ENCODE measurements around the gene DNAJB14.
A peak's percentile ranks its signal among the peaks of the same experiment; 100 is the strongest.

DNAJB14 gene

GRCh38 chr4:99943904-99944437, 2.4 kb downstream of the DNAJB14 start:
- H3K27ac ChIP-seq (ENCODE audit: low read depth, low read length, severe bottlenecking) = no peak overlapping the region
- peaks cover 38% of the 10 kb centered on the region for H3K36me3 ChIP-seq (ENCODE audit: control insufficient read depth, insufficient read depth, low read length)
- H3K4me3 ChIP-seq (ENCODE audit: extremely low read depth, insufficient read depth, low read length, poor library complexity, severe bottlenecking) = no peak overlapping the region
- no peaks in the 10 kb centered on the region for H3K9me3 ChIP-seq (ENCODE audit: control insufficient read depth, low read length)
- peaks cover 19% of the 10 kb centered on the region for H3K4me1 ChIP-seq (ENCODE audit: control insufficient read depth, insufficient read depth, low read length, poor library complexity, severe bottlenecking)
- WGBS, 2 experiments (ENCODE audit: insufficient coverage in 2 of 2) = no CpG with 5 or more reads among the region's 2 CpGs

- Histone ChIP-seq H3K36me3 (ENCODE audit: control insufficient read depth, insufficient read depth, low read length) (peaks cover 42% of the 10 kb centered on the region), H3K4me3 (ENCODE audit: extremely low read depth, insufficient read depth, low read length, poor library complexity, severe bottlenecking) (no peak overlapping the region), H3K27ac (ENCODE audit: low read depth, low read length, severe bottlenecking) (no peak overlapping the region), H3K9me3 (ENCODE audit: control insufficient read depth, low read length) (peaks cover 18% of the 10 kb centered on the region), H3K4me1 (ENCODE audit: control insufficient read depth, insufficient read depth, low read length, poor library complexity, severe bottlenecking) (peaks cover 3% of the 10 kb centered on the region)
- whole genome bisulfite sequencing, 2 experiments (ENCODE audit: insufficient coverage in 2 of 2) = 92 to 100% methylated on average over 2 of the region's 3 CpGs
These were observed 8.1 kb downstream of the DNAJB14 start for GRCh38 chr4:99938243-99938753.

GRCh38 chr4:99934891-99935290, 11.5 kb downstream of the DNAJB14 start:
- Histone ChIP-seq H3K4me1 (ENCODE audit: control insufficient read depth, insufficient read depth, low read length, poor library complexity, severe bottlenecking) (no peaks in the 10 kb centered on the region), H3K27ac (ENCODE audit: low read depth, low read length, severe bottlenecking) (no peak overlapping the region), H3K9me3 (ENCODE audit: control insufficient read depth, low read length) (peaks cover 18% of the 10 kb centered on the region), H3K4me3 (ENCODE audit: extremely low read depth, insufficient read depth, low read length, poor library complexity, severe bottlenecking) (no peak overlapping the region), H3K36me3 (ENCODE audit: control insufficient read depth, insufficient read depth, low read length) (peaks cover 32% of the 10 kb centered on the region)

GRCh38 chr4:99927566-99927965, 18.9 kb downstream of the DNAJB14 start:
- WGBS, 2 experiments (ENCODE audit: insufficient coverage in 2 of 2) = 100% methylated on average over 1 of the region's 2 CpGs; no CpG with 5 or more reads in 1 of the 2 experiments
- H3K36me3 ChIP-seq (ENCODE audit: control insufficient read depth, insufficient read depth, low read length) = peaks cover 26% of the 10 kb centered on the region
- no peak overlapping the region for H3K4me3 ChIP-seq (ENCODE audit: extremely low read depth, insufficient read depth, low read length, poor library complexity, severe bottlenecking)
- no peaks in the 10 kb centered on the region for H3K9me3 ChIP-seq (ENCODE audit: control insufficient read depth, low read length)
- no peaks in the 10 kb centered on the region for H3K4me1 ChIP-seq (ENCODE audit: control insufficient read depth, insufficient read depth, low read length, poor library complexity, severe bottlenecking)
- H3K27ac ChIP-seq (ENCODE audit: low read depth, low read length, severe bottlenecking) = no peak overlapping the region

GRCh38 chr4:99921174-99921573, 25.2 kb downstream of the DNAJB14 start:
- Histone ChIP-seq H3K36me3 (ENCODE audit: control insufficient read depth, insufficient read depth, low read length) (peaks cover 46% of the 10 kb centered on the region), H3K4me1 (ENCODE audit: control insufficient read depth, insufficient read depth, low read length, poor library complexity, severe bottlenecking) (no peaks in the 10 kb centered on the region), H3K4me3 (ENCODE audit: extremely low read depth, insufficient read depth, low read length, poor library complexity, severe bottlenecking) (no peak overlapping the region), H3K9me3 (ENCODE audit: control insufficient read depth, low read length) (peaks cover 2% of the 10 kb centered on the region), H3K27ac (ENCODE audit: low read depth, low read length, severe bottlenecking) (no peak overlapping the region)
- WGBS, 2 experiments (ENCODE audit: insufficient coverage in 2 of 2) = no CpG with 5 or more reads among the region's 3 CpGs

- peaks cover 2% of the 10 kb centered on the region for H3K9me3 ChIP-seq (ENCODE audit: control insufficient read depth, low read length)
- H3K4me1 ChIP-seq (ENCODE audit: control insufficient read depth, insufficient read depth, low read length, poor library complexity, severe bottlenecking) = no peaks in the 10 kb centered on the region
- WGBS, 2 experiments (ENCODE audit: insufficient coverage in 2 of 2) = no CpG with 5 or more reads among the region's 2 CpGs
- H3K27ac ChIP-seq (ENCODE audit: low read depth, low read length, severe bottlenecking) = no peak overlapping the region
- H3K4me3 ChIP-seq (ENCODE audit: extremely low read depth, insufficient read depth, low read length, poor library complexity, severe bottlenecking) = no peak overlapping the region
- peaks cover 47% of the 10 kb centered on the region for H3K36me3 ChIP-seq (ENCODE audit: control insufficient read depth, insufficient read depth, low read length)
These were observed 27.8 kb downstream of the DNAJB14 start for GRCh38 chr4:99918656-99919055.

- 100% methylated on average over 1 of the region's 3 CpGs; no CpG with 5 or more reads in 1 of the 2 experiments for WGBS, 2 experiments (ENCODE audit: insufficient coverage in 2 of 2)
- Histone ChIP-seq H3K27ac (ENCODE audit: low read depth, low read length, severe bottlenecking) (no peak overlapping the region), H3K4me3 (ENCODE audit: extremely low read depth, insufficient read depth, low read length, poor library complexity, severe bottlenecking) (no peak overlapping the region), H3K9me3 (ENCODE audit: control insufficient read depth, low read length) (peaks cover 2% of the 10 kb centered on the region), H3K36me3 (ENCODE audit: control insufficient read depth, insufficient read depth, low read length) (peaks cover 54% of the 10 kb centered on the region), H3K4me1 (ENCODE audit: control insufficient read depth, insufficient read depth, low read length, poor library complexity, severe bottlenecking) (no peaks in the 10 kb centered on the region)
These were observed 28.8 kb downstream of the DNAJB14 start for GRCh38 chr4:99917575-99917974.

- H3K36me3 ChIP-seq (ENCODE audit: control insufficient read depth, insufficient read depth, low read length) = peaks cover 50% of the 10 kb centered on the region
- peaks cover 2% of the 10 kb centered on the region for H3K9me3 ChIP-seq (ENCODE audit: control insufficient read depth, low read length)
These were observed 31.0 kb downstream of the DNAJB14 start for GRCh38 chr4:99915449-99915848.

GRCh38 chr4:99894998-99895397, 51.4 kb downstream of the DNAJB14 start:
- H3K4me1 ChIP-seq (ENCODE audit: control insufficient read depth, insufficient read depth, low read length, poor library complexity, severe bottlenecking) = no peaks in the 10 kb centered on the region
- WGBS, 2 experiments (ENCODE audit: insufficient coverage in 2 of 2) = 93 to 96% methylated on average over 7 to 8 of the region's 16 CpGs
- peak overlapping the region; percentile 75 for H3K4me3 ChIP-seq (ENCODE audit: extremely low read depth, insufficient read depth, low read length, poor library complexity, severe bottlenecking)
- no peak overlapping the region for H3K27ac ChIP-seq (ENCODE audit: low read depth, low read length, severe bottlenecking)
- no peaks in the 10 kb centered on the region for H3K9me3 ChIP-seq (ENCODE audit: control insufficient read depth, low read length)
- peaks cover 4% of the 10 kb centered on the region for H3K36me3 ChIP-seq (ENCODE audit: control insufficient read depth, insufficient read depth, low read length)

More at GRCh38 chr4:99915449-99915848, 31.0 kb downstream of the DNAJB14 start:
- H3K4me3 ChIP-seq (ENCODE audit: extremely low read depth, insufficient read depth, low read length, poor library complexity, severe bottlenecking) = no peak overlapping the region
- WGBS, 2 experiments (ENCODE audit: insufficient coverage in 2 of 2) = 91% methylated on average over 1 of the region's 2 CpGs; no CpG with 5 or more reads in 1 of the 2 experiments
- H3K4me1 ChIP-seq (ENCODE audit: control insufficient read depth, insufficient read depth, low read length, poor library complexity, severe bottlenecking) = no peaks in the 10 kb centered on the region
- H3K27ac ChIP-seq (ENCODE audit: low read depth, low read length, severe bottlenecking) = no peak overlapping the region

- H3K27ac ChIP-seq (ENCODE audit: low read depth, low read length, severe bottlenecking) = peak within 1 kb of the TSS; percentile 79
- WGBS, 2 experiments (ENCODE audit: insufficient coverage in 2 of 2) = 0% methylated on average over 3 to 7 of the region's 40 CpGs
These were observed 52.0 kb downstream of the DNAJB14 start, which contains the start of gene LAMTOR3 for GRCh38 chr4:99894161-99894997. Gene LAMTOR3 (minus strand): TSS chr4:99894427. CDS start chr4:99893963, 464 bp downstream.

GRCh38 chr4:99893839-99894160, 52.6 kb downstream of the DNAJB14 start:
- no peaks in the 10 kb centered on the region for H3K9me3 ChIP-seq (ENCODE audit: control insufficient read depth, low read length)
- H3K36me3 ChIP-seq (ENCODE audit: control insufficient read depth, insufficient read depth, low read length) = peaks cover 4% of the 10 kb centered on the region
- WGBS, 2 experiments (ENCODE audit: insufficient coverage in 2 of 2) = 1 to 2% methylated on average over 9 to 10 of the region's 12 CpGs
- no peaks in the 10 kb centered on the region for H3K4me1 ChIP-seq (ENCODE audit: control insufficient read depth, insufficient read depth, low read length, poor library complexity, severe bottlenecking)
- H3K27ac ChIP-seq (ENCODE audit: low read depth, low read length, severe bottlenecking) = peak overlapping the region; percentile 79
- H3K4me3 ChIP-seq (ENCODE audit: extremely low read depth, insufficient read depth, low read length, poor library complexity, severe bottlenecking) = peak overlapping the region; percentile 75

More at GRCh38 chr4:99894161-99894997, 52.0 kb downstream of the DNAJB14 start, which contains the start of gene LAMTOR3:
- no peaks in the 10 kb centered on the region for H3K9me3 ChIP-seq (ENCODE audit: control insufficient read depth, low read length)
- peaks cover 4% of the 10 kb centered on the region for H3K36me3 ChIP-seq (ENCODE audit: control insufficient read depth, insufficient read depth, low read length)
- H3K4me1 ChIP-seq (ENCODE audit: control insufficient read depth, insufficient read depth, low read length, poor library complexity, severe bottlenecking) = no peaks in the 10 kb centered on the region
- peak within 1 kb of the TSS; percentile 75 for H3K4me3 ChIP-seq (ENCODE audit: extremely low read depth, insufficient read depth, low read length, poor library complexity, severe bottlenecking)
